HG03571 (cell line): Measurements from ENCODE around the gene MYBBP1A.

Experiments used
- ATAC-seq: cut with Tn5 transposase; IDR thresholded peaks from one replicate; pipeline ENCODE4 v1.9.1; 2021; ENCODE audit not compliant: unreplicated experiment

Gene MYBBP1A

DNA sequence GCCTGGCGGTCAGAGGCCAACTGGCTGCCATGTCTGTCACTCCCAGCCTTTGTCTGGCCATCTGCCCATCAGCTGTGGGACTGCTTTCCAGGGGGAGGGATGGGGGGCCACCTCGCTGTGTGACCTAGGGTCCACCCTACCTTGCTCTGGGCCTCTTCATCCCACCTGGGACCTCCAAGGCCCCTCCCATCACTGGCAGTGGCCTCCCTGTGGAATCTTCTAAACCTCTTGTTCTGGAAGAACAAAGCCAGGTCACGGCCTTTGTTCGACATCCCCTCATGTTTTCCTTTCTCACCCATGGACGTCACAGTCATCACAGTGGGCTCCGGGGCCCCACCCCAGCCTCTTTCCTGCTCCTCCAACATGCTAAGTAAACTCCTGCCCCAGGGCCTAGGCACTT is 32.5 kb downstream of the MYBBP1A start:
- ATAC-seq: no peak

DNA sequence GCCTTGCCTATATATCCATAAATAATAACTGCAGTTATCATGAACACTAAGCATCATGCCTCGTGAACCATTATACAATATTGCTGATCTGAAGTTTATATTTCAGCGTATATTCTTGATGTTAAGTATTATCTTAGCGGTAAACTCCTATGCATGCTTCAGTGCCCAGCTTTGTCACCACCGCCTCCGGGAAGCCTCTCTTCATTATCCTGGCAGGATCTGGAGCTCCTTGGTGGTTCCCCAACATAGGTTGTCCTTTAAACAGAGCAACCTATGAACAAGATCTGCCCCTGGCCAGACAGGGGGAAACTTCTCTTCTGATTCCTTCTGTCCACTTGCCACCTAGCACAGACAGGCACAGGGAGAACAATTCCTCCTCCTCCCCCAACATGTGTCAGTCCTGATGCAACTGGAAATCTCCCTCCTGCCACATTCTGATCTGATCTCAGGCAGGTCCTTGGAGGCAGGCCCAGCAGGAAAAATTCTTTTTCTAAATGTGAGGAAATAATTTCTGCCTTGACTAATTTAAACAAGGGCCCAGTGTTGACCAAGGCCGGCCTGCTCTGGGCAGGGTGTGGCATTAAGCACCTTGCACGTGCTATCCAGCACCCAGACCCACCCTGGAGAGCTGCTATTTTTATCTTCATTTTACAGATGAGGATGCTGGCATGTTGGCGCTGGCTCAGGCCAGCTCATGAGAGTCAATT is 34.1 kb downstream of the MYBBP1A start:
- ATAC-seq: no peak

DNA sequence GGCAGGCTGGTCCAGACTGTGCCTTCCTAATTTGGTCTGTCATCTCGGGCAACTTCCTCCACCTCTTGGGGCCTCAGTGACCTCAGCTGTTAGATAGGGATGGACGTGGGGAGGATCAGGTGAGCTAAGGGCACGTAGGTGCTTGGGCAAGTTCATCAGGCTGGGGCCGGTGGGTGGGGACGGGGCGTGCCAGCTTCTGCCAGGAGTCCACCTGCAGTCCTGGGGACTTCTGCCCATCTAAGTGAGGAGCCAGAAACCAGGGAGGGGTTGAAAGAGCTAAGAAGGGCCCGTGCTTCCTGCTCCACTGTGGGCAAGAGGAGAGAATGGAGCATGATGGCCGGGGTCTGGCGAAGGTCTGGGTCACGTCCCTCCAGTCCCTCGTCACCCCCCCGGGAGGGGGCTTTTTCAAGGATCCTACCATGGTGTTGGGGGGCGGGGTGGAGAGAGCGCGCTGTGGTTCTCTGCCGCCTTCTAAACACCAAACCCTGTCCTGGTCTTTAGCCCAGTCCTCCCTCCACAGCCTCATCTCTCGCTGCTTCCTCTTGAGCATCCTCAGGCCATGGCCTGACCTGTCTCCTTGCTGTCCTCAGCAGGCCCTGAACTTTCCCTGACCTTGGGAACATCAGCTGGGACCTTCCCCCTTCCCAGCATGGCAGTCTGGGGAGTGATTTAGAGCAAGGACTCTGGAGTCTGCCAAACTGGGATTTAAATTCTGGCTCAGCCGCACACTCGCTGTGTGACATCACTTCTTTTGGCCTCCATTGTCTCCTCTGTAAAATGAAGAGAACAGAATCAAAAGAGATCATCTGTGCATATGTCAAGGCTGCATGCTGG is 34.9 kb downstream of the MYBBP1A start:
- no peak for ATAC-seq

DNA sequence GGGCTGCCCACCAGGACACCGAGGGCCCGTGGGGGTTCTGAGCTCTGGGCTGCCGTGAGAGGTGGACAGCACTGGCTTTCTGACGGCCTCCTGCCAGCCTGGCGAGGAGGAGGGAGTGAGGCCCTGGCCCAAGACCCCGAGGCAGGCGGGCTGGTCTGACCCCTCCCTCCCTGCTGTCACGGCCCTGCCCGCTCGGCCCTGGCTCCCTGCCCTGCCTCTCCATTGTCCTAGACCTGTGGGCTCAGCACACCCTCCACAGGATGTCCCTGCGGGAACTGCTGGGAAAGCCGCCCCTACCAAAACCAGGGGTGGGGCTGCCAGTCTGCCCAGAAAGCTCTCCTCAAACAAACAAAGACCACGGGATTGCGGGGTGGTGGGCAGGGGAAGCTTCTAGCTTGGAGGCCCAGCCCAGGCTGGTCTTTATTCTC is 35.8 kb downstream of the MYBBP1A start:
- no peak for ATAC-seq

DNA sequence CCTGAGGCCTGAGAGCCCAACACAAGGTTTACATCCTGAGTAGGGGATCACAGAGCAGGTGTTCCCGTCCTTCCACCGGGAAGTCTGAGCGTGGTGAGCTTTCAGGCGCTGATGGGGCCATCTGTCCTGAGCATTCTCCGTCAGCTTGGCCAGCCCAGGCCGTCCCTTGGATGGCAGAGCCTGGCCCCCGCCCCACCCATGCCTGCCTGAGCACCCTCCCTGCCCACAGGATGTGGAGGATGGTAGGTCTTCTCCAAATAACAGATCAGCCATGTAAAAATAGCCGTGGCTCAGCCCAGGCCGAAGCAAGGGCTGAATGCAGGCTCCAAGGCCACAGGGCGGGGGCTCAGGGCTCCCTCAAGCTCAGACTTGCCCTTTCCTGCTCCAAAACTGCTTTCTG is 36.3 kb downstream of the MYBBP1A start:
- no peak for ATAC-seq

DNA sequence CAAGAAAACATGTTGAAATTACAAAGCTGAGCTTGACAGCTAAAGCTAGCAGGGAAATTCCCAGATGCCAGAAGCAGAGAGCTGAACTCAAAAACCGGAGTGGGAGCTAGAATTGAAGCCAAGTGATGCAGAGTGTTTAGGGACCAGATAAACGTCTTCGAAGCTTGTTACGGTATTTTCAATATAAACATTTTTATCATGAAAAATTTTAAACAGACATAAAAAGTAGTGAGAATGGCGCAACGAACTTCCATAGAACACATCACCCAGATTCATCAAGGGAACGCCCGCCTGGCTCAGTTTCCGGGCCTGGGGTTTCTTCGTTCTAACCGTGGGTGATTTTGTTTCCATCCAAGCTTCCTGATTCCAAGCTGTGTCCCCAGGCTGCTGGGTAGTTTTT is 38.4 kb downstream of the MYBBP1A start:
- no peak for ATAC-seq

DNA sequence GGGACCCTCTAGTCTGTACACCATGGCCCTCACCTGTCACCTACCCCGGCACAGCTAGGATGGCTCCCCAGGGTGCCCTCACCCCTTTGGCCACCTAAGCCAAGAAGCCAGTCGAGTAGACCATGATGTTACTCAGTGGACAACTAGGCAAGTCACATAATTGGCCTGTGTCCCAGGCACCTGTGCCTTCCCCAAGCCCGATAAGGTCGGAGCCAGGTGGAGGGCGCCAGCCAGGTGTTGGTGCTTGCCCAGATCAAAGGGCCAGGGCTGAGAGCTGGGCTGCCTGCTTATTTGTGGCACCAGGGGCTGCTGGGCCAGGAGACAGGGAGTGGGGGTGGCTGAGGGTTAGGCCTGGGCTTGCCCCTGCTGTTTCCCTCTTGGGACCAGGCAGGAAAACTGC is 39.7 kb downstream of the MYBBP1A start:
- ATAC-seq: no peak

DNA sequence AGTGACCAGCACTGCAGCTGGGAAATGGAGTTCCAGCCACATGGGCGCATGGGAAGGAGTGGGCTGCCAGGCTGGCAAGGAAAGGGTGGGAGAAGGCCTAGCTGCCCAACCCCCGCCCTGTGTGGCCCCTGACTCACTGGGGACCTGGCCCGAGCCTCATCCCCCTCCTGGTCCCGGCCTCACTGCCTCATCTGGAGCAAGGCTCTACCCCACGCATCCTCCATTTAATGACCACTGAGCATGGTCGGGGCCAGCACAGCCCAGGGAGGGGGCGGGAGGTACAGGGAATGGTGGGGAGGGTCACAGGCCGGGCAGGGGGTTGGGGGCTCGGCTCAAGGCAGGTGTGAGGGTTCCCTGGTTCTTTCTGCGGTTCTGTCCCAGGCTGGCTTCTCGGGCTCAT is 40.4 kb downstream of the MYBBP1A start:
- ATAC-seq: no peak

DNA sequence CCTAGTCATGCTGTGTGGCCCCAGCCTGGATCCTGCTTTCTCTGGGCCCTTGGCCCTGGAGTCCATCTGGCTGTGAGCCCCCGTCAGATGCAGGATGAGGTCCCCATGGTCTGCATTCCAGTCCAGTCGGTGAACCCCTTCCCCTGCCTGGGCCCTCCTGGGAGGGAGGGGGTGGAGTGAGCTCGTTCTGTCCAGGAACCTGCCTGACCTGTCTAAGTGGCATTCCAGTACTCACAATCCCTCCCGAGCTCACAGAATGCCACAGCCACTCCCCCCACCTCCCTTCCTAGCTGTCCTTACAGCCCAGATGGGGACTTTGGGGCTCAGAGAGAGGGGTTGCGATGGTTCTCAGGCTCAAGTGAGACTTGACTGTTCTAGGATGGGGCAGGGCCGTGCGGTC is 41.0 kb downstream of the MYBBP1A start:
- ATAC-seq: no peak

DNA sequence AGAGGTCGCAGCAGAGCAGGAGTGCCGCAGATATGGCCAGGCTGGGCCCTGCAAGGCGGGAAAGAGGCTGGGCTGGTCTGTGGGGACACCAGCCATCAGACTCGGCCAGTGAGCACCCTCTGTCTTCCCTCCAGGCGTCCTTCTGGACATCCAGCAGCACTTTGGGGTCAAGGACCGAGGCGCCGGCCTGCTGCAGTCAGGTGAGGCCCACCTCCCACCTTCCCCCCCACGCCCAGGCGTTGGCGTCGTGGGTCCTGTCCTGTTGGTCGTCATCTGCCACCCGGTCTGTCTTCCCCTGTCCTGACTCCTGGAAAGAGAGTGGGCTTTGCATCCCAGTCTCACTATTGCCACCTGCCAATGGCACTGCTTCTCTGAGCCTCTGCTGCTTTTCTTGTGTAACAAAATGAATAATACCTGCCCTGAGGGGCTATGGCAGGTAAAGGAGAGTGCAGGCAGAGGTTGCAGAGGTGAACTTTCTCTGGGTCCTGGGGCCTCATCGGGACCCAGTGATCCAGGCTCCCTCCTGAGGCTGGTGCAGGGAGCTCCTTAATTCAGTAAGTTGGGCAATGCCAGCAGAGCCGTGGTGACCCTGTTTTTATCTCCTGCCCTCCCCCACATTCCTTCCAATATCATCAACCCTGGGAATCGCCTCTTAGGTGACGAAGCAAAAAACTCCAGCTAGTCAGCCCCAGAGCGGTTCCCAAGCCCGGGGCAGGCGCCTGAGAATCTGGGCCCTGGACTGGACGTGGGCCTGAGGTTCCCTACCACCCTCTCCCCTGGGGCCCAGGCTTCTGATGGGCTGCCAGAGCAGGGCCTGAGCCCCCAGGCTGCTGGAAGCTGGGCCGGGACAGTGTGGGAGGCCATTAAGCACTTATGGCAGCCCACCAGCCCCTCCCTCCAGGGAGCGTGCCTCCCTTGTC is 41.8 kb downstream of the MYBBP1A start:
- ATAC-seq: no peak

DNA sequence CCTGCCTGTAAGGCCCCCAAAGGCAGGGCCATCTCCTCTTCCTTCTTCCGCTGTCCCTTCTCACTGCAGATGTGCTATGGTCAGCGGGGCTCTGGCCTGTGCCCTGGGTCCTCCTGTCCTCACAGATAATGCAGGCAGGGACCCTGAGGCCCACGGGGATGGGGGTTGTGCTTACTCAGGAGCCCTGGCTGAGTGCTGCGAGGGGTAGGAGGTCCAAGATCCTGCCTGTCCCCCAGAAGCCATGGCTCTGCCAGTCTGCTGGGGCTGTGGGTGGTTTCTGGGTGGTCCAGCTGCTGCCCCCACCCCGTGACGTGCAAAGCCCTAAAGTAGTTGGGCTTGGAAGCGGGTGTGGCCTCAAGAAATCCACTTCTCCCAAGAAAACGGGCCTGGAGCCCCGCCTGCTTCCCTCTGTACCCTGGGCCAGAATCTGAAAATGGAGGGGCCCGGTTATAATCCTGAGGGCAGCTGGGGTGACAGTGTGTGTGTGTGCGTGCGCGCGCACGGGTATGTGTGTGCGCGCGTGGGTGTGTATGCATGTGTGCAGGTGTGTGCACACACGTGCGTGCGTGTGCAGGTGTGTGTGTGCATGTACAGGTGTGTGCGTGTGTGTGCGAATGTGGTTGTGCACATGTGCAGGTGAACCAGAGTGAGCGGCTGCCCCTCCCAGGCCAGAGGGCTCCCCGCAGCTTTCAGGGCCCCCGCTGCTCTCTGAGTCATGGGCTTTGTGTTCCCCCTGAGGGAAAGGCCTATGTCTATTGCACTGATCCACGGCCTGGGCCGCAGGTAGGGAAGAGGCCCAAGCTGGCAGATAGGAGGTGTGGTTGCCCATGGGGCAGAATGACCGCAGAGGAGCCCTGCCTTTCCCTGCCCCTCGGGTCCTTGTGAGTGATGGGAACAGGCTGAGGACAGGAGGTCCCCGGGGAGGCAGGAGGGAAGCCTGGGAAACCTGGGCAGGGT is 42.8 kb downstream of the MYBBP1A start:
- no peak for ATAC-seq

DNA sequence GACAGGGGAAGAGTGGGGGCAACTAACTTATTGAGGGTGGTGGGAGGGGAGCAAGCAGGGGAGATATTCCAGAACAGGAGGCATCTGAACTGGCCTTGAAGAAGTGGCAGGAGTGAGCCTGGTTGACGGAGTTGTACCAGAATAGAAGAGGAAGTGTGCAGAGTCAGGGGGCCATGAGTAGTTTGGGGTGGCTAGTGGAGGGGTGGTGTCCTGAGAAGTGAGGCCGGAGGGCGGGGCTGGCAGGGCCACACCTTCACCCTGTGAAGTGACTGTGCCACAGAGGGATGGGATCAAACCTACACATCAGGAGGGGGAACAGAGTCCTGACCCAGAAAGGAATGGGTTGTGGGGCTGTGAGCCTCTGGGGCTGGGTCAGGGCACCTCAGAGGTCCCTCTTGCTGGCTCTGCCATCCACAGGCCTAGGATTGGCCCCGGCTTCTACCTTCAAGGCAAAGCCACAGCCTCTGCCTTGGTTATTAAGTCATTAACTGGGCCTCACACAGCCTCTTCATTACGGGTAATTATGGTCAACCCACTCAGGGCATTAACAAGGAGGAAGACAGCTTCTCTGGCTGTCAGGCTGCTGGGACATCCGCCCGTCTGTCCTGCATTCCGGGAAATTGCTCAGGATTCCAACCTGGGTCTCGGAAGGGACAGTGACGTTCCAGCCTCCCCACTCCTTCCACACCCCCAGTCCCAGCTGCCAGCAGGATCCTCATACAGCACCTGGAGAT is 43.8 kb downstream of the MYBBP1A start:
- ATAC-seq: no peak

DNA sequence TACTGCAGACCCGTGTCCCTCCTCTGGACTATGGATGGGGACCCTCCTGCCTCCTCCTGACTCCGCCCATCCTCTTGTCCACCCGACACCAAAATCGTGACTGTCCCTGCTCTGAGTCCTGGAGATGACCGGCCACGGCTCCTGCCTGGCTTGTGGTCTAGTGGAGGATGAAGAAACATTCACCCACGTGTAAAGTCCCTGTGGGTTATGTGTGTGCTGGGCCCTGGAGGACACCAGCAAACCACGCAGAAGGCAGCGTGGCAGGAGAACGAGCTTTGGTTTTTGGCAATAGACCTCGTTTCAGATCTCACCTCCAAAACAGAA is 44.6 kb downstream of the MYBBP1A start:
- no peak for ATAC-seq

DNA sequence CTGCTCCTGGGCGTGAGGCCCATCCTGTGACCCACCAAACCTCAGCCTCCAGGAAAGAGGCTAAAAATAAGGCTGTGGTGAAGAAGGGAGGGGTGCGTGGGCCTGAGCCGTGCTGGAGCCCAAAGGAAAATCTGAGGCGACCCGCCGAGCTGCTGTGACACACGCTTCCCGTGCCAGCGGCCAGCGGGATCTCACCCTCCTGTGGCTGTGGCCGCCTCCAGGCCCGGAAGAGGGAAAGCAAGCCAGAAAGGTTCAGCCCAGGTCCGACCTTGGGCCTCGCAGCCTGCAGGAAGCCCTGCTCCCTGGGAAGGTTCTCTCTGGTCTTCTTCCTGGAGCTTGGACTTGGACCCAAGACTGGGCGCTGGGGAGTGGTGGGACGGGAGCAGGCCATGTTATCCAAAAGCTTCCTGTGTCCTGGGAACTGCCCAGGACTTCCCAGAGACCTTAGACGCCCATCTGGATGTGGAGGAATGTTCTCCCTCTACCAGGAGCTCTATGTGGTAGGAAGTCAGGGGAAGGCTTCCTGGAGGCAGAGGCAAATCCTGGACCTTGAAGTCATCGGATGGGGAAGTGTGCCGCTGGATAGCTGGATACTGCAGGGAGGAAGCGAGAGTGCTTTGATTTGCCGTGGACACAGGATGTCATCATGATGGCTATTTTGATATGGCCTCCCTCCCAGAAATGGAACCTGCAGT is 45.1 kb downstream of the MYBBP1A start:
- ATAC-seq: no peak

DNA sequence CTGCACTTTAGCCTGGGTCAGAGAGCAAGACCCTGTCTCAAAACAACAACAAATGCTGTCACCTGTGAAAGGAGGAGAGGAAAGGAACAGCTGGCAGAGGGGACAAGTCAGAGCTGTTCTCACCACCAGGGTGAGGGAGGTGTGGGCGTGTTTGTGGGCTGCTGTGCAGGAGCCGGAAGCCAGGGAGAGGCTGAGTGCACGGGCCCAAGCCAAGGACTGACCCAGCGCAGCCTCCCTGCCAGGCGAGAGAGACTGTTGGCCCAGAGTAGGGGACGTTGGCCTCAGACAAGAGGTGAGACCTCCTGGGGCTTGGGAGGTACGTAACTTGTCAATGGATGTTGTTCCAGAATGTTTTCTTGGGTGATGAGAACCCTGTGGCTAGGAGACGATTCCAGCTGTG is 45.8 kb downstream of the MYBBP1A start:
- ATAC-seq: no peak

DNA sequence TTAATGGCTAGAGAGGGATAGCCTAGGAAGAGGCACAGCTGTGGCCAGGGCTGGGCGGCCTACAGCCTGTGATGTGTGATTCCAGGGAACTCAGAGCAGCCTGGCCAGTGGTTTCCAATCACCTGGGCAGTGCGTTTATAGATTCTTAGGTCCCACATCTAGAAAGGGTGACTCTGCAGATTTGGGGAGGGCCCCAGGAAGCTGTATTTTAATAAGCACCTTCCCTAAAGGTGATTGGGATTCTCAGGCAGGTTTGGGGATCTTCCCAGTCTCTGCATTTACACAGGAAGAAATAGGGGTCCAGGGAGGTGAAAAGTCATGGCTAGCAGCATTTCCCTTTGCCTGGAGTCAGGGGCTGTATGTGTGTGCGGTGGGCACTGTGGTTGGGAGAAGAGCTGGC is 47.0 kb downstream of the MYBBP1A start:
- ATAC-seq: no peak

DNA sequence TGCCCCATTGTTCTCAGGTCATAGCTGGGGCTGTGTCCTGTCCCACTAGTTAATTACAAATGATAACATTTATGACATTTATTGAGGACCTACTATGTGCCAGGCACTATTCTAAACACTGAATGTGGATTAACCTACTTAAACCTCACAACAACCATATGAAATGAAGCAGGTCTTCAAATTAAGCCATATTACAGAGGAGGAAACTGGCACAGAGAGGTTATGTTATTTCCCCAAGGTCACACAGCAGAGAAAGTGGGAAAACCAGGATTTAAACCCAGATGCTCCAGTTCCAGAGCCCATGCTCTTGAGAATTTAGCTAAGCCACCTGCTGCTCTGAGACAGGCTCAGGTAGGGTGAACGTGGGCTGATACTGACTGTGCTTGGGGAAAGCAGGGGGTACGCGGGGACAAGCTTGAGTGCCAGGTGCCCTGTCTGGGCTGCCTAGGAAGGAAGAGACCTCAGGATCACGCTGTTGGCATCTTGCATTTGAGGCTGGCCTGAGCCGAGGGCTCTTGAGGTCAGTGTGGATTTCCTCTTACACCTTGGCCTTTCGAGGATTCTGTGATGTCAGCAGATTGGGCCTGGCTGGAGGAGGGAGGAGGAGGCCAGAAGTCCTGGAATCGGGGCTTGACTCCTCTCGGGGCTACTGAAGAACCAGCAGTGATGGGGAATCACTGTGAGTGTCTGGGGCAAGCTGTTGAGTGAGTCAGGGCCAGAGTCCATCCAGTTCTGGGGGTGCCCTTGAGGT is 47.6 kb downstream of the MYBBP1A start:
- ATAC-seq: no peak

DNA sequence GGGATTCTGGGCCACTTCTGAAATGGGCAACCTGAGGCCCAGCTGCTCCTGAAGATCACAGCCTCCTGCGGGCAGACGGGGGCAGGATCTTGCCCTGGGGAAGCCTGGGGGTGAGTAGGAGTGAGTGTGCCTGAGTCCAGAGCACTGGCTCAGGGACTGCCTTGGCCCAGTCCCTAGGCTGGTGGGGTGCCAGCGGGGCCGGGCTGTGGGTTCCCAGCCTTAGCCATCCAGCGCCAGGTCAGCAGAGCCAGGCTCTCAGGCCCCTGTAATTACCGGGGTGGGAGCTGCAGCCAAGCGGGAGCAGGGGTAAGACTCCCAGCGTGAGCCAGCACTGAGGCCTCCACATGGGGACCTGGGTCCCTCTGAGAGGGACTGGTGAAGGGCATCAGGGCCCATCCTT is 48.3 kb downstream of the MYBBP1A start:
- ATAC-seq: no peak
